ENCODE measurements around the gene PARD6A. TPM values are rescaled to one million over a fixed set of nuclear protein-coding genes. Genes with fewer than 3 reads are reported as not detected.

PARD6A gene
- total RNA-seq, 1 experiment from 2014 or later, result 10.8 TPM

GRCh38 chr16:67664258-67664657, 3.5 kb downstream of the PARD6A start:
- peaks cover 12 to 31% of the 10 kb centered on the region in 2 experiments for H3K4me1 Mint-ChIP-seq
- Histone ChIP-seq H3K4ac (ENCODE audit: low read depth, low read length) (no peak overlapping the region), H3K79me1 (ENCODE audit: insufficient read depth, low read depth, low read length, poor library complexity, severe bottlenecking) (no peaks in the 10 kb centered on the region), H4K5ac (ENCODE audit: insufficient read length, low read depth, low read length) (no peak overlapping the region), H3K4me2 (ENCODE audit: insufficient read depth, insufficient read length, low read length) (no peak overlapping the region), H3K4me1 (ENCODE audit: insufficient read depth, low read length) (no peaks in the 10 kb centered on the region), H2BK120ac (ENCODE audit: low read depth, low read length, poor library complexity, severe bottlenecking) (no peak overlapping the region), H2BK15ac (ENCODE audit: low read depth, low read length) (no peak overlapping the region), H2BK20ac (ENCODE audit: low read depth, low read length, poor library complexity, severe bottlenecking) (no peak overlapping the region), H4K91ac (ENCODE audit: insufficient read length, low read depth, low read length) (no peak overlapping the region), H3K9ac (ENCODE audit: extremely low read depth, insufficient read length, low read length) (no peak overlapping the region), H3K27ac (ENCODE audit: insufficient read length, low read depth, low read length) (no peak overlapping the region), H3K18ac (ENCODE audit: insufficient read length, low read depth, low read length) (no peak overlapping the region), H3K23me2 (ENCODE audit: insufficient read length, low read depth, low read length, poor library complexity, severe bottlenecking) (peaks cover 15% of the 10 kb centered on the region), H3T11ph (ENCODE audit: low read length) (no peak overlapping the region), H4K8ac (replicated peaks; ENCODE audit: insufficient read length, low read depth, low read length) (no peak overlapping the region), H3K23ac (ENCODE audit: insufficient read length, low read depth, low read length) (no peak overlapping the region), H2AK5ac (ENCODE audit: insufficient read length, low read length) (no peak overlapping the region), H3K56ac (ENCODE audit: insufficient read length, low read depth, low read length) (no peak overlapping the region), H3K27me3 (ENCODE audit: insufficient read depth, low read length) (no peaks in the 10 kb centered on the region), H2BK5ac (ENCODE audit: insufficient read length, low read length) (no peak overlapping the region), H3K9me3 (ENCODE audit: control insufficient read depth, low read depth, low read length) (no peaks in the 10 kb centered on the region), H3K79me2 (ENCODE audit: insufficient read depth, low read length) (no peaks in the 10 kb centered on the region), H3K14ac (ENCODE audit: insufficient read depth, low read length) (no peak overlapping the region), H2AFZ (ENCODE audit: low read length) (no peak overlapping the region), H4K20me1 (ENCODE audit: control insufficient read depth, insufficient read depth, insufficient read length) (no peaks in the 10 kb centered on the region), H2BK12ac (ENCODE audit: insufficient read length, low read depth, low read length) (no peak overlapping the region)
- H3K9me3 Mint-ChIP-seq, result no peaks in the 10 kb centered on the region
- H3K27ac Mint-ChIP-seq, result peak overlapping the region in 1 of 3 experiments; percentile 54; a peak in 1 of 7 replicates
- DNase-seq, result no peak
- peaks cover 3 to 11% (median 8%) of the 10 kb centered on the region in 3 experiments; a peak in 5 of 7 replicates for H3K36me3 Mint-ChIP-seq (ENCODE audit: insufficient read depth in 1 of 3, low read depth in 3 of 3)
- TF ChIP-seq, protein P1, sequence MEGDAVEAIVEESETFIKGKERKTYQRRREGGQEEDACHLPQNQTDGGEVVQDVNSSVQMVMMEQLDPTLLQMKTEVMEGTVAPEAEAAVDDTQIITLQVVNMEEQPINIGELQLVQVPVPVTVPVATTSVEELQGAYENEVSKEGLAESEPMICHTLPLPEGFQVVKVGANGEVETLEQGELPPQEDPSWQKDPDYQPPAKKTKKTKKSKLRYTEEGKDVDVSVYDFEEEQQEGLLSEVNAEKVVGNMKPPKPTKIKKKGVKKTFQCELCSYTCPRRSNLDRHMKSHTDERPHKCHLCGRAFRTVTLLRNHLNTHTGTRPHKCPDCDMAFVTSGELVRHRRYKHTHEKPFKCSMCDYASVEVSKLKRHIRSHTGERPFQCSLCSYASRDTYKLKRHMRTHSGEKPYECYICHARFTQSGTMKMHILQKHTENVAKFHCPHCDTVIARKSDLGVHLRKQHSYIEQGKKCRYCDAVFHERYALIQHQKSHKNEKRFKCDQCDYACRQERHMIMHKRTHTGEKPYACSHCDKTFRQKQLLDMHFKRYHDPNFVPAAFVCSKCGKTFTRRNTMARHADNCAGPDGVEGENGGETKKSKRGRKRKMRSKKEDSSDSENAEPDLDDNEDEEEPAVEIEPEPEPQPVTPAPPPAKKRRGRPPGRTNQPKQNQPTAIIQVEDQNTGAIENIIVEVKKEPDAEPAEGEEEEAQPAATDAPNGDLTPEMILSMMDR (conservative IDR thresholded peaks at IDR 0.05), result no peak
- peak overlapping the region in 1 of 2 experiments; percentile 60; a peak in 2 of 5 replicates for H3K4me3 Mint-ChIP-seq
- peaks cover 4% of the 10 kb centered on the region for H3K27me3 Mint-ChIP-seq (ENCODE audit: low read depth)
- WGBS (ENCODE audit: extremely low coverage, insufficient read length, low lambda C conversion rate), result no CpG with 5 or more reads among the region's 4 CpGs
